Prostate gland (tissue), 2 donors: ENCODE data around the gene WDFY2. TPM values are rescaled to one million over a fixed set of nuclear protein-coding genes. Genes with fewer than 3 reads are reported as not detected.

ENCODE experiments used
- DNase-seq: peaks from one replicate; pipeline ENCODE4 v3.0.0-alpha.2; 2019; ENCODE audit warnings: low spot score
- H3K27ac ChIP-seq, 2 donors: fragments of 200-600 bp; sonication (generic); 2 replicates each; pipeline ENCODE4 v1.5.1; 2017 to 2019
- H3K27me3 ChIP-seq: fragments of 200-600 bp; sonication (generic); replicated peaks from 2 replicates; pipeline ENCODE4 v1.5.1; 2019; ENCODE audit not compliant: insufficient read depth
- H3K36me3 ChIP-seq, 2 donors: fragments of 200-600 bp; sonication (generic); 1 replicate in 1 of 2; 2 replicates in 1 of 2; pipeline versions ENCODE4 v1.5.1 to v1.8.1; 2017 to 2019
- H3K4me1 ChIP-seq: fragments of 200-600 bp; sonication (generic); replicated peaks from 2 replicates; pipeline ENCODE4 v1.5.1; 2019
- H3K4me3 ChIP-seq, 2 donors: fragments of 200-600 bp; sonication (generic); 2 replicates each; pipeline ENCODE4 v1.5.1; 2017 to 2019
- H3K9me3 ChIP-seq: fragments of 200-600 bp; sonication (generic); 2 replicates; pipeline ENCODE4 v1.5.1; 2017
- POLR2A ChIP-seq: fragments of 450-650 bp; IDR thresholded peaks from one replicate; pipeline ENCODE4 v1.6.1; 2016; ENCODE audit warnings: antibody characterized with exemption, mild to moderate bottlenecking
- POLR2AphosphoS5 ChIP-seq: sonication (generic); formaldehyde crosslinking; IDR thresholded peaks from one replicate; pipeline ENCODE4 v1.6.1; 2017; ENCODE audit warnings: antibody characterized with exemption
- WGBS: methylation state at CpG from one replicate; pipeline ENCODE4 v1.1.5; 2018; 5-methylcytosine and 5-hydroxymethylcytosine counted together
- intact Hi-C: fragments of 100-400 bp; cut with DNase I; formaldehyde crosslinking; loops from one replicate; pipeline ENCODE4 v1.14.2; 2022
- total RNA-seq, 2 donors: library from RNA; depleted of rRNA; stranded (reverse); fragments of >200 nt; gene quantifications; one replicate each; pipeline ENCODE4 v1.1.0, GENCODE V29; 2016
- TF ChIP-seq, protein P1 (sequence below), 4 experiments: fragments of 200-600 bp in 2 of 4; fragments of 450-650 bp in 2 of 4; sonication (generic) in 2 of 4; IDR thresholded peaks; 1 replicate in 3 of 4; 2 replicates in 1 of 4; pipeline ENCODE4 v1.5.1; 2016 to 2019; ENCODE audit warnings: antibody characterized with exemption in 4 of 4, mild to moderate bottlenecking in 2 of 4, moderate library complexity in 2 of 4

WDFY2 gene
- total RNA-seq, 2 donors from 2014 or later: 7.9 to 23.2 TPM

DNA sequence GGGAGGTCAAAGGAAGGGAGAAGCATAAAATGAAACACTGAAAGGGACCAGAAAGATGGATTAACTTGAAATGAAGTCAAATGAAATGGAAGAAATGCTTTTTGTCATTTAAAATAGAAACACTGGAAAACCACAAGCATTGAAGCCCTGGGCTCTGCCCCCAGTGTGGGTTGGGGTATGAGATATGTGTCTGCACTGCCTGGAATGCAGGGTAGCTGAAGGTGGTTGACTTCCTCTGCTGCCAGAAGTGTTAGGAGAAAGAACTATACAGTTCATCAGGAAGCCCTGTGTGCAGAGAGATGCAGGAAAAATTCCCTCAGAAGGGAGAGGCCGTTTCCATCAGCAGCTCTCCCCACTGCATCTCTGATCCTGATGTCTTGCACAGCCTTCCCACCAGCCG lies 150.5 kb downstream of the WDFY2 start:
- no peak for DNase-seq
- 91% methylated on average over 2 of the region's 2 CpGs for WGBS
- intact Hi-C loops: loop anchor here (5.0 to 10.0 kb wide), 4 partner anchors 147 to 500 kb away; partner anchors contain the start of gene INTS6

DNA sequence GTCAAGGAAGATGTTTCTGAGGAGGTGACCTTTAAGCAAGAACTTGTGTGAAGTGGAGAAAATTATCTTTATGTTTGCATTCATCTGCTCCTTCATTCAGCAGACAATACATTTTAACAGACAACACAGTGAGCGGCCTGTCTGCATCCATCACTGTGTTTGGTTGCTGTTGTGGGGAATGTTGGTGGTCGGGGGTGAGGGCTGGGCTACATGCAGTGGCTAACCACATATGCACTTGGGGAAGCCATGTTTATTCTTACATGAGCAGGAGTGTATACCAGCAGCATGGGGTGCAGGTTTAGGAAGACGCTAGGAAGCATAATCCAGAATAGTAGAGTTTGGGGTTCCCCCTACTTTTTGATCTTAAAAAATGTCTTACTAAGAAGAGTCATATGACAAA lies 153.3 kb downstream of the WDFY2 start:
- intact Hi-C loops: loop anchor here (5.0 to 10.0 kb wide), 4 partner anchors 150 to 503 kb away; partner anchors contain the start of gene INTS6
- Histone ChIP-seq H3K27ac (no peak overlapping the region), H3K36me3 (no peaks in the 10 kb centered on the region), H3K9me3 (no peaks in the 10 kb centered on the region), H3K27me3 (no peaks in the 10 kb centered on the region), H3K4me1 (peaks cover 12% of the 10 kb centered on the region), H3K4me3 (no peak overlapping the region)
- WGBS: 93% methylated on average over 3 of the region's 3 CpGs
- no peak for DNase-seq
- TF ChIP-seq POLR2A (no peak), POLR2AphosphoS5 (no peak)
- TF ChIP-seq, protein P1, sequence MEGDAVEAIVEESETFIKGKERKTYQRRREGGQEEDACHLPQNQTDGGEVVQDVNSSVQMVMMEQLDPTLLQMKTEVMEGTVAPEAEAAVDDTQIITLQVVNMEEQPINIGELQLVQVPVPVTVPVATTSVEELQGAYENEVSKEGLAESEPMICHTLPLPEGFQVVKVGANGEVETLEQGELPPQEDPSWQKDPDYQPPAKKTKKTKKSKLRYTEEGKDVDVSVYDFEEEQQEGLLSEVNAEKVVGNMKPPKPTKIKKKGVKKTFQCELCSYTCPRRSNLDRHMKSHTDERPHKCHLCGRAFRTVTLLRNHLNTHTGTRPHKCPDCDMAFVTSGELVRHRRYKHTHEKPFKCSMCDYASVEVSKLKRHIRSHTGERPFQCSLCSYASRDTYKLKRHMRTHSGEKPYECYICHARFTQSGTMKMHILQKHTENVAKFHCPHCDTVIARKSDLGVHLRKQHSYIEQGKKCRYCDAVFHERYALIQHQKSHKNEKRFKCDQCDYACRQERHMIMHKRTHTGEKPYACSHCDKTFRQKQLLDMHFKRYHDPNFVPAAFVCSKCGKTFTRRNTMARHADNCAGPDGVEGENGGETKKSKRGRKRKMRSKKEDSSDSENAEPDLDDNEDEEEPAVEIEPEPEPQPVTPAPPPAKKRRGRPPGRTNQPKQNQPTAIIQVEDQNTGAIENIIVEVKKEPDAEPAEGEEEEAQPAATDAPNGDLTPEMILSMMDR (IDR thresholded peaks at IDR 0.05): no peak

More for the DNA sequence above, 150.5 kb downstream of the WDFY2 start:
- no peaks in the 10 kb centered on the region for H3K36me3 ChIP-seq
- no peak overlapping the region for H3K4me3 ChIP-seq
- H3K9me3 ChIP-seq: no peaks in the 10 kb centered on the region
- no peak overlapping the region for H3K27ac ChIP-seq
- peaks cover 8% of the 10 kb centered on the region for H3K4me1 ChIP-seq
- no peaks in the 10 kb centered on the region for H3K27me3 ChIP-seq
- TF ChIP-seq POLR2AphosphoS5: no peak
- no peak for TF ChIP-seq POLR2A
- TF ChIP-seq, protein P1 (IDR thresholded peaks at IDR 0.05): no peak

DNA sequence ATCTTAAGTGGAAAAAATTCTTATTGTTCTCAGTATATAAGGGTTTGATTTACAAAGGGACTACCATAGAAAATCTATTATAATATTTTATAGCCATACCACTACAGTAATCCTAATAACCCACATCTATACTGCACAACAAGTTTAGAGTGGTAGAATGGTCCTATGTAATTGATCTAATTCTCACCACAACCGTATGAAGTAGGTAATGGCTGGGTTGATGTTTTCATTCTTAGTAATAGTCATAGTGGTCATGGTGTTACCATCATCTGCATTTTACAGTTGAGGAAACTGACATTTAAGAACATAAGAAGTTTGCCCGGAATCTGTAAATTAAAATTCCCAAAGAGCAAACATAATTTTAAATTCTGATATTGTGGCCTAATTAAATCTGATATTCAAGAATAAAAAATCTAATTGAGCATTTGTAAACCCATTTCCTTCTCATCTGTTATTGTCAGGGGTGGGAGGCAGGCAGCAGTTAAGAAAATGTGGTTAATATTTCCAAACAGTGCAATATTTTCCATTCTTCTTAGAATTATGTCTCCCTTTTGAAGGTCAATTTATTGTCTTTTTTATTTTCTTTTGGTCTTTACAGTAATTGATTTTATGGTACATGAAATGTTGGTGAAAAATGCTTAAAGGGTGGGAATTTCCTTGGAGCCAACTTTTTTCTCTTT lies 154.1 kb downstream of the WDFY2 start:
- H3K36me3 ChIP-seq: no peaks in the 10 kb centered on the region
- WGBS: 89% methylated on average over 2 of the region's 2 CpGs
- peak overlapping the region; percentile 77 to 81 for H3K27ac ChIP-seq
- H3K9me3 ChIP-seq: no peaks in the 10 kb centered on the region
- intact Hi-C loops: loop anchor here (5.0 to 10.0 kb wide), 4 partner anchors 151 to 504 kb away; partner anchors contain the start of gene INTS6
- H3K4me3 ChIP-seq: no peak overlapping the region
- DNase-seq: no peak
- H3K4me1 ChIP-seq: peaks cover 12% of the 10 kb centered on the region
- H3K27me3 ChIP-seq: no peaks in the 10 kb centered on the region
- TF ChIP-seq POLR2A (no peak), POLR2AphosphoS5 (no peak)
- TF ChIP-seq, protein P1 (IDR thresholded peaks at IDR 0.05): no peak

DNA sequence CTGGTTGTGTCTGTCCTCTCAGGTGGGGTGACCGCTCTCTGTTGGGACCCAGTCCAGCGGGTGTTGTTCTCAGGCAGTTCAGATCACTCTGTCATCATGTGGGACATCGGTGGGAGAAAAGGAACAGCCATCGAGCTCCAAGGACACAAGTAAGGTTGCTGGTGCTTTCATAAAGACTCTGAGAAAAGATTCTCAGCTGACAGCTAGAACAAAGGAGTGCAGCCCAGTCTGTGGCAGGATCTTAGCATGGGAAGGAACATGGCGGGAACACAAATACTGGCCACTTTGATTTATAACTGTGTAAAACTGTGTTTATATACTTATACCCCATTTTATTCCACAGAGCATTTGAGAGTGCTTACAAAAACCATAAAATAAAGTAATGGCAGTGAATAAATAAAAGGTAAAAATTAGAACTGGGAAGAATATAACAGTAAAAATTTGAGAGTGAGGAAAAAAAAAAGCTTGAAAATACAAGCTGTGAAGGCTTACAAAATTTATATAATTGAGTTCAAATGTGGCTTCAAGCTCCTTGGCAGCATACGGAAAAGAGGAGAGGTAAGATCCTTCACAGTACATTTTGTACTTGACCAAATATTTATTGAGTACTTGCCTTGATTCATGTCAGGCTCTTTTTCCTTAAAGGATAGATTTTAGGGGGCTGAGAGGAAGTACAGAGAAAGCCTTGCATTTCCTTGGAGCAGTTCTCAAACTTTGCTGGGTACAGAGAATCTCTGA lies 154.9 kb downstream of the WDFY2 start:
- peaks cover 12% of the 10 kb centered on the region for H3K4me1 ChIP-seq
- WGBS: 32% methylated on average over 6 of the region's 6 CpGs
- DNase-seq: peak; percentile 23
- no peaks in the 10 kb centered on the region for H3K27me3 ChIP-seq
- no peak overlapping the region for H3K4me3 ChIP-seq
- no peak for TF ChIP-seq POLR2A
- TF ChIP-seq POLR2AphosphoS5: no peak
- TF ChIP-seq, protein P1 (IDR thresholded peaks at IDR 0.05): no peak
- H3K9me3 ChIP-seq: no peaks in the 10 kb centered on the region
- intact Hi-C loops: loop anchor here (5.0 to 10.0 kb wide), 4 partner anchors 152 to 504 kb away; partner anchors contain the start of gene INTS6
- H3K27ac ChIP-seq: peak overlapping the region; percentile 77 to 81
- no peaks in the 10 kb centered on the region for H3K36me3 ChIP-seq
